Measurements from ENCODE around the gene TLE4. TPM values are rescaled to one million over a fixed set of nuclear protein-coding genes. Genes with fewer than 3 reads are reported as not detected.

Gene TLE4
- total RNA-seq, 1 experiment from 2014 or later, result 8.1 TPM

DNA sequence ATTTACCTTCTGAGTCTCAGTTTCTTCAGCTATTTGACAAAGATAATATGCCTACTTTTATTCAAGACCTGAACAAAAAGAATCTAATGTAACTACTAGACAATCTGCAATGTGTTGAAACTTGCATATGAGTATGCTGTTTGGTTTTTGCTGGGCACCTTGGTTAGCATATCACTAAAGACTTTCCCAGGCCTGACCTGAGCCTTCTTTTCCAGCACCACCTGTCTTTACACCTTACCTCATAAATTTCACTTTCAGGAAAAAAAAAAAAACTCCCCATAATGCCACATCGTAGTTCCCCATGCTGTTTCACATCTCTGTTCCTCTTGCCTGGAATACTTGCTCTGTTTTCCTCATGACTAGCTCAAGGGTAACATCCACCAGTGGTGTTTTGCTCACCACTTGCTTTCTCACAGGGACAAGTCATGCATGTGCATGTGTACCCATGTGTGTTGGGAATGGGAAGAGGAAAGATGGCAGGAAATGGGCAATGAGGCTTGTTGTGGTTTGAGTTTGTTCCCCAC, 45.6 kb upstream of the TLE4 start:
- TF ChIP-seq, protein P1, sequence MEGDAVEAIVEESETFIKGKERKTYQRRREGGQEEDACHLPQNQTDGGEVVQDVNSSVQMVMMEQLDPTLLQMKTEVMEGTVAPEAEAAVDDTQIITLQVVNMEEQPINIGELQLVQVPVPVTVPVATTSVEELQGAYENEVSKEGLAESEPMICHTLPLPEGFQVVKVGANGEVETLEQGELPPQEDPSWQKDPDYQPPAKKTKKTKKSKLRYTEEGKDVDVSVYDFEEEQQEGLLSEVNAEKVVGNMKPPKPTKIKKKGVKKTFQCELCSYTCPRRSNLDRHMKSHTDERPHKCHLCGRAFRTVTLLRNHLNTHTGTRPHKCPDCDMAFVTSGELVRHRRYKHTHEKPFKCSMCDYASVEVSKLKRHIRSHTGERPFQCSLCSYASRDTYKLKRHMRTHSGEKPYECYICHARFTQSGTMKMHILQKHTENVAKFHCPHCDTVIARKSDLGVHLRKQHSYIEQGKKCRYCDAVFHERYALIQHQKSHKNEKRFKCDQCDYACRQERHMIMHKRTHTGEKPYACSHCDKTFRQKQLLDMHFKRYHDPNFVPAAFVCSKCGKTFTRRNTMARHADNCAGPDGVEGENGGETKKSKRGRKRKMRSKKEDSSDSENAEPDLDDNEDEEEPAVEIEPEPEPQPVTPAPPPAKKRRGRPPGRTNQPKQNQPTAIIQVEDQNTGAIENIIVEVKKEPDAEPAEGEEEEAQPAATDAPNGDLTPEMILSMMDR (IDR thresholded peaks at IDR 0.05; ENCODE audit: insufficient read depth in 1 of 2, low read depth in 1 of 2, low read length in 1 of 2, severe bottlenecking in 1 of 2, unreplicated experiment in 1 of 2), result no peak

DNA sequence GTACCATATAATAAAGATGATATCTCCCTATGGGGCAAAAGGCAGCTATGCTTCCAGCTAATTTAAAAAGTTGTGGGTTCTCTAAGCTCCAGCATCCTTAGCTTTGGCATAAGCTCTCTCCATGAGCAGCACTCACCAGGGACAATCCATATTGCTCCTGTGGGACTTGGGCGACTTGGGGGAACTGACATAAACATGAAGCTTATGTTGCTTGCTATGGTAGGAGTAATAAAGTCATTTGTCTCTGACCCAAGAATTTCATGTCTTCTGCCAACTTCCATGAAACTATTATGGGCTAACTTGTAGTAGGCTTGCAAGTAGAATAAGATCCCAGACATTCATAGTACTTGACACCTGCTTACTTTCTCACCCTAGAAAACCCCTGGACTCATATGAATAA, 36.2 kb upstream of the TLE4 start:
- CTCF ChIA-PET, result no interaction called here
- BruUV-seq (replicated peaks), result no TSS peak
- no peak for DNase-seq
- H3K4me1 Mint-ChIP-seq (ENCODE audit: low read depth, unreplicated experiment), result no peaks in the 10 kb centered on the region
- TF ChIP-seq, protein P1 (IDR thresholded peaks at IDR 0.05; ENCODE audit: insufficient read depth in 1 of 2, low read depth in 1 of 2, low read length in 1 of 2, severe bottlenecking in 1 of 2, unreplicated experiment in 1 of 2), result no peak
- no peaks in the 10 kb centered on the region for H3K27me3 ChIP-seq (replicated peaks; ENCODE audit: control insufficient read depth, insufficient read depth, low read length)
- no peaks in the 10 kb centered on the region for H3K9me3 Mint-ChIP-seq (ENCODE audit: unreplicated experiment)
- POLR2A ChIA-PET, result no interaction called here
- no peaks in the 10 kb centered on the region for H3K36me3 ChIP-seq (ENCODE audit: control insufficient read depth, insufficient read depth, low read length)
- H3K36me3 Mint-ChIP-seq (ENCODE audit: insufficient read depth, unreplicated experiment), result no peaks in the 10 kb centered on the region
- no peaks in the 10 kb centered on the region for H3K9me3 ChIP-seq
- no peaks in the 10 kb centered on the region for H3K27me3 Mint-ChIP-seq (ENCODE audit: insufficient read depth, unreplicated experiment)
- no peak overlapping the region for H3K27ac Mint-ChIP-seq (ENCODE audit: unreplicated experiment)
- H3K4me3 Mint-ChIP-seq (ENCODE audit: unreplicated experiment), result no peak overlapping the region
- intact Hi-C loops (cut with micrococcal nuclease; ENCODE audit: unreplicated experiment), result no loop called here
- no peaks in the 10 kb centered on the region for H3K4me1 ChIP-seq
- no peak overlapping the region for H3K4me3 ChIP-seq (ENCODE audit: low read depth, low read length)

More for the DNA sequence above, 45.6 kb upstream of the TLE4 start:
- H3K27ac Mint-ChIP-seq (ENCODE audit: unreplicated experiment), result no peak overlapping the region
- intact Hi-C loops (cut with micrococcal nuclease; ENCODE audit: unreplicated experiment), result no loop called here
- no peaks in the 10 kb centered on the region for H3K4me1 Mint-ChIP-seq (ENCODE audit: low read depth, unreplicated experiment)
- no peaks in the 10 kb centered on the region for H3K9me3 ChIP-seq
- no peaks in the 10 kb centered on the region for H3K9me3 Mint-ChIP-seq (ENCODE audit: unreplicated experiment)
- no peak overlapping the region for H3K4me3 ChIP-seq (ENCODE audit: low read depth, low read length)
- no peaks in the 10 kb centered on the region for H3K27me3 Mint-ChIP-seq (ENCODE audit: insufficient read depth, unreplicated experiment)
- POLR2A ChIA-PET, result no interaction called here
- H3K4me3 Mint-ChIP-seq (ENCODE audit: unreplicated experiment), result no peak overlapping the region
- no peaks in the 10 kb centered on the region for H3K36me3 ChIP-seq (ENCODE audit: control insufficient read depth, insufficient read depth, low read length)
- BruUV-seq (replicated peaks), result no TSS peak
- DNase-seq, result no peak
- H3K4me1 ChIP-seq, result no peaks in the 10 kb centered on the region
- CTCF ChIA-PET, result no interaction called here
- no peaks in the 10 kb centered on the region for H3K27me3 ChIP-seq (replicated peaks; ENCODE audit: control insufficient read depth, insufficient read depth, low read length)
- no peaks in the 10 kb centered on the region for H3K36me3 Mint-ChIP-seq (ENCODE audit: insufficient read depth, unreplicated experiment)

DNA sequence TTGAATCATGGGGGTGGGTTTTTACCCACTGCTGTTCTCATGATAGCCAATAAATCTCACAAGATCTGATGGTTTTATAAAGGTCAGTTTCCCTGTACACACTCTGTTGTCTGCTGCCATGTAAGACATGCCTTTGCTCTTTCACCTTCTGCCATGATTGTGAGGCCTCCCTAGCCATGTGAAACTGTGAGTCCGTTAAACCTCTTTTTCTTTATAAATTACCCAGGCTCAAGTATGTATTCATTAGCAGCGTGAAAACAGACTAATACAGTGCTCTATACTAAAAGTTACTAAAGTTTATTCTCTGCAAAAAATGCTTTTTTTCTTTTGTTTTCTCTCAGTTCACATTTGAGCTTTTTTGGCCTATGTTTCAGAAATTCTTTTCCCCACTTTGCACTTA, 33.9 kb upstream of the TLE4 start:
- no peak for DNase-seq
- Histone ChIP-seq H3K4me1 (no peaks in the 10 kb centered on the region), H3K27me3 (replicated peaks; ENCODE audit: control insufficient read depth, insufficient read depth, low read length) (no peaks in the 10 kb centered on the region), H3K4me3 (ENCODE audit: low read depth, low read length) (no peak overlapping the region), H3K36me3 (ENCODE audit: control insufficient read depth, insufficient read depth, low read length) (no peaks in the 10 kb centered on the region), H3K9me3 (no peaks in the 10 kb centered on the region)
- Mint-ChIP-seq H3K27me3 (ENCODE audit: insufficient read depth, unreplicated experiment) (no peaks in the 10 kb centered on the region), H3K9me3 (ENCODE audit: unreplicated experiment) (no peaks in the 10 kb centered on the region), H3K36me3 (ENCODE audit: insufficient read depth, unreplicated experiment) (no peaks in the 10 kb centered on the region), H3K4me1 (ENCODE audit: low read depth, unreplicated experiment) (no peaks in the 10 kb centered on the region), H3K27ac (ENCODE audit: unreplicated experiment) (no peak overlapping the region), H3K4me3 (ENCODE audit: unreplicated experiment) (no peak overlapping the region)
- ChIA-PET CTCF (no interaction called here), POLR2A (no interaction called here)
- BruUV-seq (replicated peaks), result no TSS peak
- intact Hi-C loops (cut with micrococcal nuclease; ENCODE audit: unreplicated experiment), result no loop called here
- TF ChIP-seq, protein P1 (IDR thresholded peaks at IDR 0.05; ENCODE audit: insufficient read depth in 1 of 2, low read depth in 1 of 2, low read length in 1 of 2, severe bottlenecking in 1 of 2, unreplicated experiment in 1 of 2), result no peak
